ENCODE measurements around the gene ALDH1L1.

DNA sequence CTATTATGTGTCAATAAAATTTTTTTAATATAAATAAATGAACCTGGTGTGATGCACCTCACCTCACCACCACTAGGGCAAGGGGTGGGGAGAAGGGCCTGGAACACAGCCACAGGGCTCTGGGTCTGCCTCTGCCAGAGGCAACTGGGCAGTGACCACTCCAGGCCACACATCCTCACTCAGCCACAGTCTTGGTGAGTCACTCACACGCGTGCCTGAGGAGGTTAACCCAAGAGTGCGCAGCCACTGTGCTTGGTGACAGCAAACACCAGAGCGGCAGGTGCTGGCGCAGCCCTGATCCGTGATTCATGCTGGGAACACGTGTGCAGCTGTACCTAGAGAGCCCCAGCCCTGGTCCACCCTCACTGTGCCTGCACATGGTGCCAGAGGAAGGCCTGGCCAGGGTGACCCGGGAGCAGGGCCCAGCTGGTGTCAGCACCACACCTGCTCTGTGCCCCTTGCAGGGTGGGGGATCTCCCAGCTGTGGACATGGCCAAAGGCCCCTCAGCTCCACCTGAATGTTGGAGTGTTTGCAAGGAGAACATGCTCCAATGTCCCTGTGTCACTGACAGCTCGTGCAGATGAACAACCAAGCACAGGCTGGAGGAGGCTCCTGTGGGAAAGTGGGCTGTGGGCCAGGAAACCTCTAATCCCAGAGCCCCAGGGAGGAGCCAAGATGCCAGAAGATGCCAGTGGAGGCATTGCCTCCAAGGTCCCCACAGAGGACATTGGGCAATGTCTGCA lies 98.6 kb downstream of the ALDH1L1 start:
- TF ChIP-seq SIN3A (IDR thresholded peaks at IDR 0.05; ENCODE audit: borderline replicate concordance, insufficient read depth, low read length) (no peak), POLR2AphosphoS5 (IDR thresholded peaks at IDR 0.05; ENCODE audit: low read depth, low read length) (no peak)
- TF ChIP-seq, protein P1, sequence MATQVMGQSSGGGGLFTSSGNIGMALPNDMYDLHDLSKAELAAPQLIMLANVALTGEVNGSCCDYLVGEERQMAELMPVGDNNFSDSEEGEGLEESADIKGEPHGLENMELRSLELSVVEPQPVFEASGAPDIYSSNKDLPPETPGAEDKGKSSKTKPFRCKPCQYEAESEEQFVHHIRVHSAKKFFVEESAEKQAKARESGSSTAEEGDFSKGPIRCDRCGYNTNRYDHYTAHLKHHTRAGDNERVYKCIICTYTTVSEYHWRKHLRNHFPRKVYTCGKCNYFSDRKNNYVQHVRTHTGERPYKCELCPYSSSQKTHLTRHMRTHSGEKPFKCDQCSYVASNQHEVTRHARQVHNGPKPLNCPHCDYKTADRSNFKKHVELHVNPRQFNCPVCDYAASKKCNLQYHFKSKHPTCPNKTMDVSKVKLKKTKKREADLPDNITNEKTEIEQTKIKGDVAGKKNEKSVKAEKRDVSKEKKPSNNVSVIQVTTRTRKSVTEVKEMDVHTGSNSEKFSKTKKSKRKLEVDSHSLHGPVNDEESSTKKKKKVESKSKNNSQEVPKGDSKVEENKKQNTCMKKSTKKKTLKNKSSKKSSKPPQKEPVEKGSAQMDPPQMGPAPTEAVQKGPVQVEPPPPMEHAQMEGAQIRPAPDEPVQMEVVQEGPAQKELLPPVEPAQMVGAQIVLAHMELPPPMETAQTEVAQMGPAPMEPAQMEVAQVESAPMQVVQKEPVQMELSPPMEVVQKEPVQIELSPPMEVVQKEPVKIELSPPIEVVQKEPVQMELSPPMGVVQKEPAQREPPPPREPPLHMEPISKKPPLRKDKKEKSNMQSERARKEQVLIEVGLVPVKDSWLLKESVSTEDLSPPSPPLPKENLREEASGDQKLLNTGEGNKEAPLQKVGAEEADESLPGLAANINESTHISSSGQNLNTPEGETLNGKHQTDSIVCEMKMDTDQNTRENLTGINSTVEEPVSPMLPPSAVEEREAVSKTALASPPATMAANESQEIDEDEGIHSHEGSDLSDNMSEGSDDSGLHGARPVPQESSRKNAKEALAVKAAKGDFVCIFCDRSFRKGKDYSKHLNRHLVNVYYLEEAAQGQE (IDR thresholded peaks at IDR 0.05; ENCODE audit: insufficient read depth in 1 of 2, low read depth in 2 of 2, low read length in 2 of 2), result no peak

Data from PFSK-1 (cell line).